Effector memory CD8-positive, alpha-beta T cell (primary cell): ENCODE measurements around the gene CD82.

ENCODE experiments used
- ATAC-seq: fragments of 150-1000 bp; cut with Tn5 transposase; replicated peaks from 2 replicates; pipeline ENCODE4 v1.10.0; 2021; ENCODE audit warnings: mild to moderate bottlenecking, moderate library complexity
- DNase-seq, 3 experiments: peaks; one replicate each; pipeline ENCODE4 v3.0.0; 2021
- H3K27ac Mint-ChIP-seq, 2 donors: one replicate each; pipeline ENCODE4 v1.8.0; 2022; ENCODE audit warnings: mild to moderate bottlenecking in 2 of 2, mixed read lengths in 2 of 2, moderate library complexity in 2 of 2
- H3K27me3 Mint-ChIP-seq, 2 donors: one replicate each; pipeline ENCODE4 v1.8.0; 2022; ENCODE audit warnings: mixed read lengths in 2 of 2
- H3K36me3 Mint-ChIP-seq: one replicate; pipeline ENCODE4 v1.8.0; 2022; ENCODE audit warnings: mild to moderate bottlenecking, moderate library complexity, mixed read lengths; ENCODE audit not compliant: insufficient read depth
- H3K4me1 Mint-ChIP-seq, 2 donors: one replicate each; pipeline ENCODE4 v1.8.0; 2022; ENCODE audit warnings: low read depth in 2 of 2, mixed read lengths in 2 of 2
- H3K4me3 Mint-ChIP-seq, 2 donors: one replicate each; pipeline ENCODE4 v1.8.0; 2022; ENCODE audit warnings: mild to moderate bottlenecking in 2 of 2, mixed read lengths in 2 of 2, moderate library complexity in 2 of 2
- H3K9me3 Mint-ChIP-seq, 2 donors: one replicate each; pipeline ENCODE4 v1.8.0; 2022; ENCODE audit warnings: mixed read lengths in 2 of 2

The CD82 gene

DNA sequence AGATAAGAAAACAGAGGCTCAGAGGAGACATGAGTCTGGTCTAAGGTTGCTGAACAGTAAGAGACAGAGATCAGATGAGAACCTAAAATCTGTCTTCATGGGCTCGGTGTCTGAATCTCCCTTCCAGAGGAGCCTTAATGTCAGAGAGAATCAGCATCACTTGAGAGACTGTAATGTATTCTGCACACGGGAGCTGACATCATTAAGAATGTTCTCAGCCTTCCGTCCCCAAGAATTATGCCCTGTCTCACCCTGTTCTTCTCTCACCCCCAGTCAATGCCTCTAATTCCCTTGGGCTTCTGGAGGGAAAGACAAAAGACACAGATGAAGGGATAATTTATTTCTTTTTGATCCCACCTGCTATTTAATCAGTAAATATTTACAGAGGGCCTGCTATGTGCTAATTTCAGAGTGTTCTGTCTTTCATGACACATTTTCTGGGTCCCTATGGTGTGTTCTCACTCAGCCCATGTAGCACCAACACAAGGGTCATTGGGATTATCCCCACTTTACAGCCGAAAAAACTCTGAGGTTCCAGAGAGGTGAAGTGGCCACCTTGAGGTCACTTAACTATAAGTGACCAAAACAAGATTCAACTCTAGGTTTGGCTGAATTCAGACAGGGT is 61.8 kb downstream of the CD82 start:
- H3K27me3 Mint-ChIP-seq = peaks cover 16 to 27% of the 10 kb centered on the region in 2 donors
- no peak for DNase-seq
- H3K4me1 Mint-ChIP-seq = peaks cover 0 to 6% of the 10 kb centered on the region in 2 donors
- no peak overlapping the region for H3K27ac Mint-ChIP-seq
- H3K4me3 Mint-ChIP-seq = no peak overlapping the region
- no peaks in the 10 kb centered on the region for H3K9me3 Mint-ChIP-seq
- ATAC-seq = no peak
- H3K36me3 Mint-ChIP-seq = peaks cover 9% of the 10 kb centered on the region

DNA sequence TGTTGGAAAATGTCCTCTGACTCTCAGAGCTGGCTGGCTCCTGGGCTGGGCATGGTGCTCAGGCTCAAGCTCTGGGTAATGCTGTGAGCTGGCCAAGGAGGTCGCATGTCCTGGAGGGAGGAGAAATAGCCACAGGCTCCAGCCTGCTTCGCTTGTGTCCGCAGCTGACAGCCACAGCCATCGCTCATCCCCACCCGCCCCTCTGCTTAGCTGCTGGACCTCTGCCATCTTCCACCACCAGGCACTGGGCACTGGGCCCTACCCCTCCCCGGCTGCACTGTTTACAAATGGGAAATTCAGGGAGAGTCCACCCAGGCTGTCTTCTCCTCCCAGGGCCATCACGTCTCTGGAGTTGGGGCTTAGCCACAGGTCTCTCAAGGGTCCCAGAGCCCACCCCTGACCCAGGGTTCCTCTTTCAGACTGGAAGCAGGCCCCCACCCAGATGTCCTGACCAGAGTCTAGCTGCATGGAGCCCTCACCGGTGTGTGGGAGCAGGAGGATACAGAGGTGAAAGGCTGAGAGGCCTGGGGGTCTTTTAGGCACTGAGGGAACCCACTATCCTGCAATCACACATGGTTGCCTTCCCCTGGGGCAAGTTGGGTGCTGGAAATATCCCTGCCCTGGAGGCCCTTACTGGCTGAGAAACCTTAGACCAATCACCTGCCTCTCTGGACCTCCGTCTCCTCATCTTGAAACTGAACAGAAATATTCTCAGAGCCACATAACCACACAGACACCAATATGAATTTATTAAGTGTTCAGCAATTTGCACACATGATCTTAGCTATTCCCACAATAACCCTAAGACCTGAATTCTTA is 62.7 kb downstream of the CD82 start:
- Mint-ChIP-seq H3K27ac (no peak overlapping the region), H3K27me3 (peaks cover 18 to 32% of the 10 kb centered on the region in 2 donors), H3K9me3 (no peaks in the 10 kb centered on the region), H3K4me1 (peaks cover 0 to 4% of the 10 kb centered on the region in 2 donors), H3K4me3 (no peak overlapping the region), H3K36me3 (peaks cover 7% of the 10 kb centered on the region)
- peak in 1 of 3 experiments; percentile 0 for DNase-seq
- no peak for ATAC-seq

DNA sequence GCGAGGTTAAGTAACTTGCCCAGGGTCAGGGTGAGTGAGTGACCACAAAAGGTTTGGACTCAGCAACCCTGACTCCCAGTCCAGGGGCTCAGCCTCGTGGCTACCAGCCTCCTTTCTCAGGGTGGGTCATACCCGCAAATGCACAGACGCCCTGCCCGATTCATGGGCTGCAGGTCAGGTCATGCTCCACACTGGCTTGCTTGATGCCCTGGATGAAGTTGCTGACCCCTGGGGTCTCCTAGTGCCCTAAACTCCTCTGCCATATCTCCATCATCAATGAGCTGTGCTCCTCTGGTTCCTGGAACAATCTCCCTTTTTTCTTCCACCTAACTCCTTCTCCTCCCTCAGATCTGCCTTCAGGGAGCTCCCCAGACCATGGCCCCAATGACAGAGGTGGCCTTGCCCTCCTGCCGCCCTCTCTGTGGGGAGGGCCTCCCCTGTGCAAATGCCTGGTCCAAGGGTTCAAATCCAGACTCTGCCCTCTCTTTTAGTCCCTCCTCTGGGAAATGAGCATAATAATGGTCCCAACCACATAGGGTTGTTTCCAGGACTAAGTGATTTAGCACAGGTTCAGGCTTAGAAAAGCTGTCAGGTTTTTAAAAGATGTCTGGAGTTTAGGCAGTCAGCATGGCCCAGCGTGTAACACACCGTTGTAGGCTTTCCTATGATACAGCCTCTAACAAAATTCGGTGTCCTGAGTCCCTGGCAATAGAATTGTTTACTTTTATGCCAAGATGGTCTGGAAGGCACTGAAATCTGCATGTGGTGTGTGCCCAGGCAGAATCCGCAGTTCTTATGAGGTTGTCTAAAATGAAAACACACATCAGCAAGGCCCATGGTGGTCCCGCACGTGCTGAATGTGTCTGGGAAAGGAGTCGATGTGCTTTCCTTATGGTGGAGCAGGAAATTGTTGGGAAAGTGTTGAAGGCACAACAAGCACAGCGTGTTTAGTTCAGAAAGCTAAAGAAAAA is 63.6 kb downstream of the CD82 start:
- H3K27ac Mint-ChIP-seq = no peak overlapping the region
- H3K36me3 Mint-ChIP-seq = peaks cover 7% of the 10 kb centered on the region
- H3K9me3 Mint-ChIP-seq = no peaks in the 10 kb centered on the region
- no peak for ATAC-seq
- DNase-seq = no peak
- no peaks in the 10 kb centered on the region for H3K4me1 Mint-ChIP-seq
- peaks cover 26 to 41% of the 10 kb centered on the region in 2 donors for H3K27me3 Mint-ChIP-seq
- H3K4me3 Mint-ChIP-seq = no peak overlapping the region

DNA sequence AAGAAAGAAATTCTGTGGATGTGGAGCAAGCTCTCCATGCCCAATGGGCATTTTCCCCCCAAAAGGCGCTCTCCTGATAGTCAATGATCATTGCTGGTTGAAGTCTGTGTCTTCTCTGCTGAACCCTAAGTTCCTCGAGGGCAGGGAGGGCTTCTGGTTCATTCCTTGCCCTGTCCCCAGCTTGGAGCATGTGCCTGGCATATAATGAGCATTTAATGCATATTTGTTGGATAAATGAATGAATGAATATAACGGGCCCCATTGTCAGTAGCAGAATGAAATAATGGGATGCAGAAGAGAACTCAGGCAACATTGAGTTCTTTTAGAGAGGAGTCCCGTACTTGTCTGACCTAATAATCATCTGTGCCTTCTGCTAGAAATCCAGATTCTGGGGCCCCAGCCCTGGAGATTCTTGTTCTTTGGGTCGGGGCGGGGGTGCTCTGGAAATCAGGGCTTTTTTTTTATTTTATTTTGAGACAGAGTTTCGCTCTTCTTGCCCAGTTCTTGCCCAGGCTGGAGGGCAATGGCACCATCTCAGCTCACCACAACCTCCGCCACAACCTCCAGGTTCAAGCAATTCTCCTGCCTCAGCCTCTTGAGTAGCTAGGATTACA is 64.4 kb downstream of the CD82 start:
- Mint-ChIP-seq H3K36me3 (peaks cover 5% of the 10 kb centered on the region), H3K27me3 (peaks cover 32 to 48% of the 10 kb centered on the region in 2 donors), H3K27ac (no peak overlapping the region), H3K4me3 (no peak overlapping the region), H3K9me3 (no peaks in the 10 kb centered on the region), H3K4me1 (no peaks in the 10 kb centered on the region)
- no peak for ATAC-seq
- no peak for DNase-seq

DNA sequence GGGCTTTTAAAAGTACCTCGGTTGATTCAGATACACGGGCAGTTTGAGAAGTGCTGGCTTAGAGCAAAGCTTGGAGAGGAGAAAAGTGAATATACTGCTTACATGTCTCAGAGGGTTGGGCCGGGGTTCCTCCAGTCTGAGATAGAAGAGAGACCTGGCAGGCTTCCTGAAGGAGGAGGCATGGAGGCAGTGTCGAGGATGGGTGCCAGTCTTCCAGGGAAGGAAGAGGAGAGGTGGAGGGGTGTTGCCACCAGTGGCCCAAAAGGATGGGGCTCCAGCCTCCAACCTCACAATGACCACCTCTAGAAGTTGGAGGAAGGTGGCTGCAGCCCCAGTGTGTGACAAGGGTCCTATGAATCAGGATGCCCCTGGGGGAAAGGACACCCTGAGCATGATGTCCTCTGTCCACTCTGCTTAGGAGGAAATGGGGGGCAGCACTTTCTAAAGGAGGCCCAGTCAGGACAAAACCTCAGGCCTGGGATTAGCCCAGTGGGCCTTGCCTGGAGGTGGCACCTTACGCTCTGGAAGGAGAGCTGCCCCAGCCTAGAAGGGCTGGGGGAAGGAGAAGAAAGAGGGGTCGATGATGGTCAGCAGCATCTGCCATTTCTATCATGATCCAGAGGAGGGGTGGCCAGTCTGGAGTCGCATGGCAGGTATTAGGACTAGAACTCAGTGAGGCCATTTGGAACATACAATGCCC is 65.2 kb downstream of the CD82 start:
- no peak overlapping the region for H3K27ac Mint-ChIP-seq
- peaks cover 0 to 2% of the 10 kb centered on the region in 2 donors for H3K4me1 Mint-ChIP-seq
- peaks cover 40 to 56% of the 10 kb centered on the region in 2 donors for H3K27me3 Mint-ChIP-seq
- ATAC-seq = no peak
- H3K9me3 Mint-ChIP-seq = no peaks in the 10 kb centered on the region
- H3K4me3 Mint-ChIP-seq = no peak overlapping the region
- peak in 1 of 3 experiments; percentile 0 for DNase-seq
- peaks cover 3% of the 10 kb centered on the region for H3K36me3 Mint-ChIP-seq

DNA sequence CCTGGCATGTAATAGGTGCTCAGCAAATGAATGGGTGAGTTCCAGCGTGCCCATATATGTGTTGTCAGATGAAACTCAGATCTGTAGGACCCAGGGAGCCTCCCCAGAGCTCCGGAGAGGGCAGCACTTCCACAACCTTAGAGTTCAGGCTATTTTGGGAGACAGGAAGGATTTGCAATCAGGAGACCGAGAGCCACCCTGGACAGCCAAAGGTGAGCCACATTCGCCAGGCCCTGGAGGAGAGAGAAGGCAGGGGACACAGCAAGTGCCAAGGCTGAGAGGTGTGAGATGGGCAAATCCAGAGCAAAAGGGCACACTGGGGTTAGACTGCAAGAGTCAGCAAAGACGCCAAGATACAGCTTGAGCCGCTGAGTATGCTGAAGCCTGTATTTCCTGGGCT is 66.4 kb downstream of the CD82 start:
- Mint-ChIP-seq H3K9me3 (no peaks in the 10 kb centered on the region), H3K27me3 (peaks cover 50 to 66% of the 10 kb centered on the region in 2 donors), H3K36me3 (peaks cover 3% of the 10 kb centered on the region), H3K27ac (peak overlapping the region in 1 of 2 donors; percentile 24), H3K4me1 (peaks cover 0 to 2% of the 10 kb centered on the region in 2 donors), H3K4me3 (no peak overlapping the region)
- ATAC-seq = no peak
- no peak for DNase-seq

DNA sequence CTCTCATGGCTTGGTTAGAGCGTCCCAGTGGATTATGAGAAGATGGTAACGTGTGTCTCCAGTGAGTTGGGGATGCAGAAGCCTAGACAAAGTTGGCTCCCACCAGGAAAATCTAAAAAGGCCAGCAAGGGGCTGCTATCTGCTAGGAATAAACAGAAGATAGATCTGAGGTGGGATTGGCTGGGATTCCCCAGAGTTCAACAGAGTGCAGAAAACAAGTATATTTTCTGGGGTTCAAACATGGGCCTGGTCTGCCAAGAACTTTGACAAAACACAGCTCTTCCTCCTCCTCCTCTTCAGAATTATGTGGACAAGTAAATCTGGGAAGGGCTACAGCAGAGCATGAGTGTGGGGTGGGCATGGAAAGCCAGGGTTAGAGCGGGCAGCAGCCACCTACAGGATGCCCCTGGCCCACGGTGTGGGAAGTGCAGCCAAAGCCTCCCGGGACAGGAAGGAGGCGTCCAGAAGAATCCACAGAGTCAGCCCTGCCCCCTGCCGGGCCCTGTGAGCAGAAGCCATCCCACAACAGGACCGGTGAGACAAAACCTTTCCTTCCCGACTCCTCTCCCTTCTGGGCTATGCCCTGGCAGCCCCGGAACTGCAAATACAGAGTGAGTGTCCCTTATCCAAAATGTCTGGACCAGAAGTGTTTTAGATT is 67.1 kb downstream of the CD82 start:
- no peaks in the 10 kb centered on the region for H3K36me3 Mint-ChIP-seq
- ATAC-seq (no peak), DNase-seq (no peak)
- H3K9me3 Mint-ChIP-seq = no peaks in the 10 kb centered on the region
- peaks cover 57 to 69% of the 10 kb centered on the region in 2 donors for H3K27me3 Mint-ChIP-seq
- H3K4me3 Mint-ChIP-seq = no peak overlapping the region
- peak overlapping the region in 1 of 2 donors; percentile 24 for H3K27ac Mint-ChIP-seq
- H3K4me1 Mint-ChIP-seq = peaks cover 0 to 2% of the 10 kb centered on the region in 2 donors

DNA sequence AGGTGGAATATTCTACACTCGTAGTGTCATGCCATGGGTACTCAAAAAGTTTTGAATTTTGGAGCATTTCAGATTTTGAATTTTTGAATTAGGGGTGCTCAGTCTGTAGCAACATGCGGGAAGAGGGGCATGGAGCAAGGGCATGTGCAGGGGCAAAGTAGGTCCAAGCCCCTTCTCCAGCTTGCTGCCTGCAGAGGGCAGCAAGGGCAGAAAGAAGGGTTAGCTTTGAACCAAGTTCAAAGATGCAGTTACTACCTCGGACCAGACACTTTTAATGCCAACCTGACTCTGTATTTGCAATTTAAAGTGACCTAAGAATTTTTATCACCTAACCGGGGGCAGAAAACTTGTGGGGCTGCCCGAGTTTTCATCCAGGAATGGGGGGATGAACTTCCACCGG is 68.2 kb downstream of the CD82 start:
- ATAC-seq = no peak
- Mint-ChIP-seq H3K36me3 (no peaks in the 10 kb centered on the region), H3K9me3 (no peaks in the 10 kb centered on the region), H3K4me1 (peaks cover 0 to 2% of the 10 kb centered on the region in 2 donors), H3K27ac (no peak overlapping the region), H3K4me3 (no peak overlapping the region), H3K27me3 (peaks cover 59 to 67% of the 10 kb centered on the region in 2 donors)
- no peak for DNase-seq

DNA sequence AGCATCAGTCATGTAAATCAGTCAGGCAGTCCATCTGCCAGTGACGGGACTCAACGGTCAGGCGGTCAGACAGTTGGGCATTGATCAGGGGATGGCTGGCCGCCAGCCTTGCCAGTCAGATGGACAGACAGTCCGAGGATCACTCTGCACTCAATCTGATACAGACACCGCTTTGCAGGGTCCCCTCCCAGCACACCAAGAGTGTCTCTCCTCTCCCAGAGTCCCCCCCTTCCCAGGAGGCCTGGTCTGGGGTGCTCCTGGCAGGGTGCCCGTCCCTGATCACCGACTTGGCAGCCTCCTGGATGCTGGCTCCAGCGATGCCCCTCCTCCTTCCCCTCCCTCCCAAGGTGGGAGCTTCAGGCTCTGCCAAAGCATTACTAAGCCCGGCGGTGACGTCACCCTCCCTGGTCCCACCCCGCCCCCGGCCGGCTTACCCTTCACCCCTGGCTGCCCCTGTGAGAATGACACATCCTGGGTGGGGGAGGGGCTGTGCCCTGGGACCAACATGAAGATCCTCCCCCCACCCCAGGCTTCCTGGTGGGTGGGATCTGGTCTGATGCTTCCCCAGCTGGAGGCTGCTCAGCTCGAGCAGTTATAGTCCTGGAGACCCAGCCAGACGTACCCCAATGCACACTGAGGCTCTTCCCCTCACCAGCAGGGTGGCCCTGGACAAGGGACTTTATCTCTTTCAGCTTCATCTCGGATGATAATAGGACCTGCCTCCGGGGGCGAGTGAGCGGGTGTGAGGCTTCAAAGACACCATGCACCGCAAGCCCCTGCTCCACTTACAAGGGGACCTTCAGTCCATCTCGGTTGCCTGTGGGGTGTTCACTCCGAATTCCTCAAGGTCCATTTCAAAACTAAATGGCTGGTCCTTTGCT is 69.2 kb downstream of the CD82 start:
- Mint-ChIP-seq H3K27ac (no peak overlapping the region), H3K36me3 (no peaks in the 10 kb centered on the region), H3K4me1 (peaks cover 0 to 2% of the 10 kb centered on the region in 2 donors), H3K4me3 (no peak overlapping the region), H3K9me3 (no peaks in the 10 kb centered on the region), H3K27me3 (peaks cover 57 to 59% of the 10 kb centered on the region in 2 donors)
- ATAC-seq (no peak), DNase-seq (no peak)

DNA sequence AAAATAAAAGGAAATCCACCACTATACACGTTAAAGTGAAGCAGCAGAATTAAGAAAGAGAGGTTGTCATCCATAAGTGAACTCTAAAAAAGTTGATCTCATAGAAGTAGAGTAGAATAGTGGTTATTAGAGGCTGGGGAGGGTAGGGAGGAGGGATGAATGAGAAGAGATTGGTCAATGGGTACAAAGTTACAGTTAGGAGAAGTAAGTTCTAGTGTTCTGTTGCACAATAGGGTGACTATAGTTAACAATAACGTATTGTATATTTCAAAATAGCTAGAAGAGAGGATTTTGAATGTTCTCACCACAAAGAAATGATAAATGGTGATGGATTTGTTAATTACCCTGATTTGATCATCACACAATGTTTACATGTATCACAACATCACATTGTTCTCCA is 72.0 kb downstream of the CD82 start:
- H3K4me1 Mint-ChIP-seq = peaks cover 0 to 2% of the 10 kb centered on the region in 2 donors
- H3K27ac Mint-ChIP-seq = no peak overlapping the region
- DNase-seq (no peak), ATAC-seq (no peak)
- peaks cover 43 to 53% of the 10 kb centered on the region in 2 donors for H3K27me3 Mint-ChIP-seq
- no peak overlapping the region for H3K4me3 Mint-ChIP-seq
- peaks cover 0 to 2% of the 10 kb centered on the region in 2 donors for H3K9me3 Mint-ChIP-seq
- no peaks in the 10 kb centered on the region for H3K36me3 Mint-ChIP-seq

DNA sequence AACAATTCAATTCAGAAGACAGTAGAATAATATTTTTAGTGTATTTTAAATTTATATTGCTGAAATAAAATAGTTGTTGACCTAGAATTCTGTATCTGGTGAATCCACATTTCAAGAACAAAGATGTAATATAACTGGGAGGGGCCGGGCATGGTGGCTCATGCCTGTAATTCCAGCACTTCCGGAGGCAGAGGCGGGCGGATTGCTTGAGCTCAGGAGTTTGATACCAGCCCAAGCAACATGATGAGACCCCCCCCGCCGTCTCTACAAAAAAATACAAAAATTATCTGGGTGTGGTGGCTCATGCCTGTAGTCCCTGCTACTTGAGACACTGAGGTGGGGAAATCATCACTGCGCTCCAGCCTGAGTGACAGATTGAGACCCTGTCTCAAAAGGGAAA is 72.6 kb downstream of the CD82 start:
- Mint-ChIP-seq H3K36me3 (no peaks in the 10 kb centered on the region), H3K4me3 (no peak overlapping the region), H3K4me1 (peaks cover 0 to 2% of the 10 kb centered on the region in 2 donors), H3K9me3 (peaks cover 0 to 2% of the 10 kb centered on the region in 2 donors), H3K27ac (no peak overlapping the region), H3K27me3 (peaks cover 43 to 53% of the 10 kb centered on the region in 2 donors)
- ATAC-seq = no peak
- DNase-seq = no peak
